ENCODE results near the gene CTRB1. TPM values are rescaled to one million over a fixed set of nuclear protein-coding genes. Genes with fewer than 3 reads are reported as not detected.
A peak's percentile ranks its signal among the peaks of the same experiment; 100 is the strongest.
"Not testable (repeated sequence)": the region's sequence is repeated elsewhere in the genome, so short reads cannot be mapped to it uniquely, and the experiment has no call there.

The CTRB1 gene
- total RNA-seq, 1 experiment from 2014 or later = not detected

GRCh38 chr16:75196836-75197235 is 22.0 kb upstream of the CTRB1 start:
- Histone ChIP-seq H3K4me3 (ENCODE audit: insufficient read depth, low read depth, low read length) (no peak overlapping the region), H3K27me3 (ENCODE audit: control insufficient read depth, insufficient read depth, low read length) (no peaks in the 10 kb centered on the region), H3K36me3 (replicated peaks; ENCODE audit: control insufficient read depth, insufficient read depth, low read length) (no peaks in the 10 kb centered on the region)
- no peak for DNase-seq

DNA sequence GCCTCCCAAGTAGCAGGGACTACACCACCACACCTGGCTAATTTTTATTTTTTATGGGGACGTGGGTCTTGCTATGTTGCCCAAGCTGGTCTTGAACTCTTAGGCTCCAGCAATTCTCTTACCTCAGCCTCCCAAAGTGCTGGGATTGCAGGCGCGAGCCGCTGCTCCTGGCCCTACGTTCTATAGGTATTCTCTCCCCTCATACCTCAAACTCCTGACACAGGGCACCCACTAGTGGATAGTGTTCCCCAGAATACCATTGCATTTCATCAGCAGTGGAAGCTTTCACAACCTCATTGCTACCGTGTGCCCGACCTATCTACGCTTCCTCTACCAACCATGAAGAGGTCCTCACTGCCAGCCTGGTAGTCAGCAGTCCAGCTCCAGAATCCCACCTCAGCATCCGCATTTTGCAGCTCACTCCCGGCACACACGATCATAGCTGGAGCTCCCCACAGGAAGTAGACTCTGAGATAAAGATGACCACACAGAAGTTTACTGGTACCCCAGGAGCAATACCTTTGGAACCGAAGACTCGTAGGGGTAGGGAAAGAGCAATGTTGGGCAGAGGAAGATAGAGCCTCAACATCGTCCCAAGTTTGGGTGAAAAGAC is 21.2 kb upstream of the CTRB1 start:
- Histone ChIP-seq H3K36me3 (replicated peaks; ENCODE audit: control insufficient read depth, insufficient read depth, low read length) (no peaks in the 10 kb centered on the region), H3K27me3 (ENCODE audit: control insufficient read depth, insufficient read depth, low read length) (no peaks in the 10 kb centered on the region), H3K4me3 (ENCODE audit: insufficient read depth, low read depth, low read length) (no peak overlapping the region)
- no peak for DNase-seq

- no peaks in the 10 kb centered on the region for H3K36me3 ChIP-seq (replicated peaks; ENCODE audit: control insufficient read depth, insufficient read depth, low read length)
- DNase-seq = peak; percentile 41
- no peak overlapping the region for H3K4me3 ChIP-seq (ENCODE audit: insufficient read depth, low read depth, low read length)
- no peaks in the 10 kb centered on the region for H3K27me3 ChIP-seq (ENCODE audit: control insufficient read depth, insufficient read depth, low read length)
Observed at GRCh38 chr16:75198135-75198600, 20.6 kb upstream of the CTRB1 start.

DNA sequence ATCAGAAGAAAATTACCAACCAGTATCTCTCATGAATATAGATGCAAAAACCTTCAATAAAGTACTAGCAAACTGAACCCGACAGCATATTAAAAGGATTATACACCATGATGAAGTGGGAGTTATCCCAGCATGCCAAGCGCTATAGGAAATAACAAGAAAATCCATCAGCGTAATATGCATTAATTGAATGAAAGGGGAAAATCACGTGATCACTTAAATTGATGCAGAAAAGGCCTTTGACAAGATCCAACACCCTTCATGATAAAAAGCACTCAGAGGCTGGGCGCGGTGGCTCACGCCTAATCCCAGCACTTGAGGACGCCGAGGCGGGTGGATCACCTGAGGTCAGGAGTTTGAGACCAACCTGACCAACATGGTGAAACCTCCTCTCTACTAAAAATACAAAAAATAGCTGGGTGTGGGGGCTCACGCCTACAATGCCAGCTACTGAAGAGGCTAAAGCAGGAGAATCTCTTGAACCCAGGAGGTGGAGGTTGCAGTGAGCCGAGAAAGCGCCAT is 16.7 kb upstream of the CTRB1 start:
- no peaks in the 10 kb centered on the region for H3K36me3 ChIP-seq (replicated peaks; ENCODE audit: control insufficient read depth, insufficient read depth, low read length)
- H3K4me3 ChIP-seq (ENCODE audit: insufficient read depth, low read depth, low read length) = no peak overlapping the region
- no peak for DNase-seq
- no peaks in the 10 kb centered on the region for H3K27me3 ChIP-seq (ENCODE audit: control insufficient read depth, insufficient read depth, low read length)

DNA sequence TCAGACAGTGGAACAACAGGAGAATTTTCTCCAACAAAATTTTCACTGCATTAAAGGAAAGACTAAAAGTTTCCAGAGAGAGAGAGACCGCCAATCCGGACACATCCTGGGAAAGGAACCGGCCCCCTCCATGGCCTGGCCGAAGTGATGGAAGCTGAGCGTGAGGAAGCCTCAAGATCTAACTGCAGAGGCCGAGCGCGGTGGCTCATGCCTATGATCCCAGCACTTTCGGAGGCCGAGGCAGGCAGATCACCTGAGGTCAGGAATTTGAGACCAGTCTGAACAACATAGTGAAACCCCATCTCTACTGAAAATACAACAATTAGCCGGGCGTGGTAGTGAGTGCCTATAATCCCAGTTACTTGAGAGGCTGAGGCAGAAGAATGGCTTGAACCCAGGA is 15.7 kb upstream of the CTRB1 start:
- no peaks in the 10 kb centered on the region for H3K27me3 ChIP-seq (ENCODE audit: control insufficient read depth, insufficient read depth, low read length)
- H3K4me3 ChIP-seq (ENCODE audit: insufficient read depth, low read depth, low read length) = no peak overlapping the region
- H3K36me3 ChIP-seq (replicated peaks; ENCODE audit: control insufficient read depth, insufficient read depth, low read length) = no peaks in the 10 kb centered on the region
- DNase-seq = no peak

- no peak overlapping the region for H3K4me3 ChIP-seq (ENCODE audit: insufficient read depth, low read depth, low read length)
- no peaks in the 10 kb centered on the region for H3K27me3 ChIP-seq (ENCODE audit: control insufficient read depth, insufficient read depth, low read length)
- peak; percentile 69 for DNase-seq
- H3K36me3 ChIP-seq (replicated peaks; ENCODE audit: control insufficient read depth, insufficient read depth, low read length) = no peaks in the 10 kb centered on the region
Observed at GRCh38 chr16:75203667-75204409, 14.9 kb upstream of the CTRB1 start.

GRCh38 chr16:75204410-75204758 is 14.4 kb upstream of the CTRB1 start:
- no peak overlapping the region for H3K4me3 ChIP-seq (ENCODE audit: insufficient read depth, low read depth, low read length)
- no peaks in the 10 kb centered on the region for H3K36me3 ChIP-seq (replicated peaks; ENCODE audit: control insufficient read depth, insufficient read depth, low read length)
- no peak for DNase-seq
- no peaks in the 10 kb centered on the region for H3K27me3 ChIP-seq (ENCODE audit: control insufficient read depth, insufficient read depth, low read length)

DNA sequence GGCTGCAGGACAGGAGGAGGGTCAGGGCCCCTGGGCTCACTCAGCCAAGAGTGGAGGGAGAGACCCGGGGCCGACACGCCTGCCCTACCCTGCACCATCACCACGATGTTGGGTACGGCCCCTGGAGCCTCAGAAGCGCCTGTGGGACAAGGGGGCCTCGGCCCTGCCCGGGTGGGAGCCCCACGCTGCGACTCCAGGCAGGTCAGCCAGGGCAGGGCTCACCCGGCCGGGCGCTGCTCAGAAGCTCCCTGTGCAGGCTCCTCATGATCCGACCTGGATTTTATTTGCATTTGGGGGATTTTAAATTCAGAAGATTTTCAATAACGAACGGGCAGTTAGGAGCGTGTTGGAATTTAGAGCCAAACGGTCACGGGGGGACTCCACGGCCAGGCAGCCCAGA is 13.9 kb upstream of the CTRB1 start:
- not testable (repeated sequence) for H3K27me3 ChIP-seq (ENCODE audit: control insufficient read depth, insufficient read depth, low read length); DNase-seq; H3K36me3 ChIP-seq (replicated peaks; ENCODE audit: control insufficient read depth, insufficient read depth, low read length); H3K4me3 ChIP-seq (ENCODE audit: insufficient read depth, low read depth, low read length)

DNA sequence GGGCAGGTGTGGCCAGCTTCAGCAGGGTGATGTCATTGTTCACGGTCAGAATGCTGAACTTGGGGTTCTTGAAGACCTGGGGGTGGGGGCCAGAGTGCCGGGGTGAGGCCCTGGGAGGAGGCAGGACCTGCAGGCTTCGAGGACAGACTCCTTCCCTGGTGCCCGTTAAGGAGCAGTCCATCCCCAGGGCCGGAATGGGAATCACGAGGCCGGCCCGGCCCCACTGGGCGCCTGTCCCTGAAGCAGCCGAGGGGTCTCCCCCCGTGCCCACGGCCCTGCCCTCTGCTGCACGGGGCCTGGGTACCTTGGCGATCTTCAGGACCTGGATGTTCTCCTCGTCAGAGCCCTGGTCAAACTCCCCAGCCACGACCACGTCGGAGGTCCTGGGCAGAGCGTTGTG is 13.3 kb upstream of the CTRB1 start:
- not testable (repeated sequence) for H3K36me3 ChIP-seq (replicated peaks; ENCODE audit: control insufficient read depth, insufficient read depth, low read length); DNase-seq; H3K4me3 ChIP-seq (ENCODE audit: insufficient read depth, low read depth, low read length); H3K27me3 ChIP-seq (ENCODE audit: control insufficient read depth, insufficient read depth, low read length)

DNA sequence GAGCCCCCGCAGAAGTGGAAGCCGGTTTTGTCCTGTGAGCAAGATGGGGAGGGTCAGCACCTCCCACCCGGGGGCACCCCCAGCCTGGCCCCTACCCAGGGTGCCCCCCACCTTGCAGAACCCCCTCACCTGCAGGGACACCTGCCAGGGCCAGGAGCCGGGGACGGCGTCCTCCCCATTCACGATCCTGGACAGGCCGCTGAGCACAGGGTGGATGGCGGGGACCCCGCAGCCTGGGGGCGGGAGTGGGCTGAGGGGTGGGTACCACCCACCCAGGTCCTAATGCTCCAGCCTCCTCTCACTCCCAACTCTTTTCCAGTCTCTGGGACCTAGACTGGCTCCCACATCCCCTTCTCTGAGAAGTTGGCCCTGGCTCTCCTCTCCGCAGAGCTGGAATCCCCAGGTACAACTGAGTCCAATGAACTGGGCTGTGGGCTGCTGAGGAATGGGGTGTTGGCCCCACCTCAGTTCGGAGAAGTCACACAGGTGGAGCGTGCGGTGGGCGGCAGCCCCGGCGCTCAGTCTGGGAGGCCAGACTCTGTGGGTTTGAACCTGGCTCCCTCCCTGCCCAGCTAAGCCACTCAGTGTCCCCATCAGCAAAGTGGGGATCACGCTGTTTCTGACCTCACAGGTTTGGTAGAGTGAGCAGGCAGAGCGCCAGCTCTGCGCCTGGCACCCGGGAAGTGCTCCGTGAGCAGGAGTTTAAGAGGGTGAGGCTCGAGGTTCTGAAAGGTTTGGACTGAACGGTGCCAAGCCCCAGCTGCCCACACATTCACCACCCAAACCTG is 12.6 kb upstream of the CTRB1 start:
- not testable (repeated sequence) for H3K36me3 ChIP-seq (replicated peaks; ENCODE audit: control insufficient read depth, insufficient read depth, low read length); H3K27me3 ChIP-seq (ENCODE audit: control insufficient read depth, insufficient read depth, low read length); H3K4me3 ChIP-seq (ENCODE audit: insufficient read depth, low read depth, low read length)
- DNase-seq = peak; percentile 65

GRCh38 chr16:75206749-75207451 is 11.9 kb upstream of the CTRB1 start, which contains the start of gene CTRB2:
CTRB2 (minus strand) TSS chr16:75207161; CDS start chr16:75207141, 20 bp downstream.
- DNase-seq = peak; percentile 67
- Histone ChIP-seq H3K27me3 (ENCODE audit: control insufficient read depth, insufficient read depth, low read length) (no peaks in the 10 kb centered on the region), H3K36me3 (replicated peaks; ENCODE audit: control insufficient read depth, insufficient read depth, low read length) (no peaks in the 10 kb centered on the region), H3K4me3 (ENCODE audit: insufficient read depth, low read depth, low read length) (no peak within 1 kb of the TSS)

GRCh38 chr16:75207831-75208230 is 11.0 kb upstream of the CTRB1 start:
- Histone ChIP-seq H3K4me3 (ENCODE audit: insufficient read depth, low read depth, low read length) (no peak overlapping the region), H3K36me3 (replicated peaks; ENCODE audit: control insufficient read depth, insufficient read depth, low read length) (no peaks in the 10 kb centered on the region), H3K27me3 (ENCODE audit: control insufficient read depth, insufficient read depth, low read length) (no peaks in the 10 kb centered on the region)
- DNase-seq = peak; percentile 48

DNA sequence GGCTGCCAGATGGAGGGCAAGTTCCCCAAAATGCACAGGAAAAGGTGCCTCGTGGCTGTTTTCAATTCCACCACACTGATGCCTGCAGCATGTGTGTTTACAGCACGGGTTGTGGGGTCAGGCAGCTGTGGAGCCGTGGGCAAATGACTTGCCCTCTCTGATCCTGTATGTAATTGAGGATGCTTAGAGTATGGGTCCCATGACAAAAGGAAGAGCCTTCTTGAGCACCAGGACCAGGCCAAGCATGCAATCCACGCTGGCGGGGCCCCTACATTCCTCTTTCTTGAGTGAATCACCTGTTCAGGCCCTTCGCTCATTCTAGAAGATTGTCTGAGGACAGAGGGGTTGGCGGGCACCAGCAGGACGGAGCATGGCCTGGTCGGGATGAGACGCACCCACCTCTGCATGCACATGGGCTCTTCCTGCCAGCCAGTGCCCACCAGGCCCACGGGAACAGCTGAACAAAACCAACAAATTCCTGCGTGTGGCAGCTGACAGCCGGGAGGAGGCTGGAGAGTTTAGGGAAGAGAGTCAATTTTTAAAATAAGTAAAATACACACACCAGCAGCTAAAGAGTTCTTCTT is 10.5 kb upstream of the CTRB1 start:
- H3K27me3 ChIP-seq (ENCODE audit: control insufficient read depth, insufficient read depth, low read length) = no peaks in the 10 kb centered on the region
- H3K36me3 ChIP-seq (replicated peaks; ENCODE audit: control insufficient read depth, insufficient read depth, low read length) = no peaks in the 10 kb centered on the region
- peak; percentile 52 for DNase-seq
- no peak overlapping the region for H3K4me3 ChIP-seq (ENCODE audit: insufficient read depth, low read depth, low read length)

Data from H7 (cell line).